HEK293 (cell line): Measurements from ENCODE around the gene MARCHF9.
A peak's percentile ranks its signal among the peaks of the same experiment; 100 is the strongest.

Experiments
- CTCF ChIA-PET: fragments of 350-600 bp; formaldehyde crosslinking; extraction: SDS; loops from one replicate; lab custom pipeline; 2021; ENCODE audit warnings: antibody characterized with exemption; lab: Yijun Ruan, JAX
- POLR2A ChIA-PET: fragments of 300-600 bp; formaldehyde crosslinking; extraction: SDS; loops from one replicate; lab custom pipeline; 2020; ENCODE audit warnings: antibody characterized with exemption, inconsistent platforms; lab: Yijun Ruan, JAX
- H3K27ac ChIP-seq: fragments of 200-500 bp; sonication (Bioruptor generic); 2 replicates; pipeline ENCODE4 v1.5.1; 2014; ENCODE audit warnings: low read depth, low read length, control low read depth, inconsistent platforms; ENCODE audit errors: extremely low read depth
- H3K36me3 ChIP-seq, 2 experiments: fragments of 200-500 bp in 1 of 2; sonication (Bioruptor generic) in 1 of 2; 1 replicate in 1 of 2; 2 replicates in 1 of 2; pipeline ENCODE4 v1.5.1; 2014 to 2017; ENCODE audit warnings: inconsistent platforms in 2 of 2, low read length in 2 of 2; ENCODE audit not compliant: control insufficient read depth in 2 of 2, insufficient read depth in 1 of 2
- H3K4me1 ChIP-seq: fragments of 200-500 bp; sonication (Bioruptor generic); 2 replicates; pipeline ENCODE4 v1.5.1; 2014; ENCODE audit warnings: mild to moderate bottlenecking, low read length, inconsistent platforms; ENCODE audit not compliant: control insufficient read depth, insufficient read depth
- H3K4me3 ChIP-seq: 2 replicates; pipeline ENCODE4 v1.5.1; 2011; ENCODE audit warnings: low read depth, mild to moderate bottlenecking, control low read depth, low read length, moderate library complexity
- H3K9me3 ChIP-seq: fragments of 200-500 bp; sonication (Bioruptor generic); 2 replicates; pipeline ENCODE4 v1.5.1; 2014; ENCODE audit warnings: low read depth, low read length, inconsistent platforms; ENCODE audit not compliant: control insufficient read depth, insufficient read depth
- GLIS2 ChIP-seq: fragments of 450-650 bp; formaldehyde crosslinking; IDR thresholded peaks from 2 replicates; pipeline ENCODE4 v1.5.1; 2016; ENCODE audit warnings: missing biosample characterization, missing genetic modification characterization
- HOXC10 ChIP-seq: sonication (generic); formaldehyde crosslinking; IDR thresholded peaks from 2 replicates; pipeline ENCODE4 v1.8.1; 2023; ENCODE audit warnings: mild to moderate bottlenecking, missing genetic modification reagents
- ZBTB17 ChIP-seq: fragments of 450-650 bp; formaldehyde crosslinking; IDR thresholded peaks from 2 replicates; pipeline ENCODE4 v1.5.1; 2016; ENCODE audit warnings: missing biosample characterization, missing genetic modification characterization
- ZBTB21 ChIP-seq: fragments of 450-650 bp; formaldehyde crosslinking; IDR thresholded peaks from 2 replicates; pipeline ENCODE4 v1.5.1; 2017; ENCODE audit warnings: missing biosample characterization, missing genetic modification characterization
- ZBTB48 ChIP-seq: fragments of 450-650 bp; formaldehyde crosslinking; IDR thresholded peaks from 2 replicates; pipeline ENCODE4 v1.5.1; 2016; ENCODE audit warnings: missing biosample characterization, missing genetic modification characterization
- ZNF138 ChIP-seq: fragments of 450-650 bp; formaldehyde crosslinking; IDR thresholded peaks from 2 replicates; pipeline ENCODE4 v1.5.1; 2016; ENCODE audit warnings: missing biosample characterization, missing genetic modification characterization, borderline replicate concordance
- ZNF548 ChIP-seq: fragments of 450-650 bp; formaldehyde crosslinking; IDR thresholded peaks from 2 replicates; pipeline ENCODE4 v1.5.1; 2016; ENCODE audit warnings: missing biosample characterization, missing genetic modification characterization
- ZNF600 ChIP-seq: fragments of 450-650 bp; formaldehyde crosslinking; IDR thresholded peaks from 2 replicates; pipeline ENCODE4 v1.5.1; 2016; ENCODE audit warnings: missing biosample characterization, missing genetic modification characterization
- TF ChIP-seq, protein P1 (sequence below): fragments of 450-650 bp; IDR thresholded peaks from 2 replicates; pipeline ENCODE4 v1.5.1; 2018; ENCODE audit warnings: missing biosample characterization, missing genetic modification characterization
- TF ChIP-seq, protein P2 (sequence below): fragments of 450-650 bp; formaldehyde crosslinking; IDR thresholded peaks from 2 replicates; pipeline ENCODE4 v1.5.1; 2016; ENCODE audit warnings: missing biosample characterization, missing genetic modification characterization
- TF ChIP-seq, protein P3 (sequence below): fragments of 450-650 bp; formaldehyde crosslinking; IDR thresholded peaks from 2 replicates; pipeline ENCODE4 v1.5.1; 2017; ENCODE audit warnings: missing biosample characterization, mild to moderate bottlenecking, missing genetic modification characterization, moderate library complexity

The MARCHF9 gene

DNA sequence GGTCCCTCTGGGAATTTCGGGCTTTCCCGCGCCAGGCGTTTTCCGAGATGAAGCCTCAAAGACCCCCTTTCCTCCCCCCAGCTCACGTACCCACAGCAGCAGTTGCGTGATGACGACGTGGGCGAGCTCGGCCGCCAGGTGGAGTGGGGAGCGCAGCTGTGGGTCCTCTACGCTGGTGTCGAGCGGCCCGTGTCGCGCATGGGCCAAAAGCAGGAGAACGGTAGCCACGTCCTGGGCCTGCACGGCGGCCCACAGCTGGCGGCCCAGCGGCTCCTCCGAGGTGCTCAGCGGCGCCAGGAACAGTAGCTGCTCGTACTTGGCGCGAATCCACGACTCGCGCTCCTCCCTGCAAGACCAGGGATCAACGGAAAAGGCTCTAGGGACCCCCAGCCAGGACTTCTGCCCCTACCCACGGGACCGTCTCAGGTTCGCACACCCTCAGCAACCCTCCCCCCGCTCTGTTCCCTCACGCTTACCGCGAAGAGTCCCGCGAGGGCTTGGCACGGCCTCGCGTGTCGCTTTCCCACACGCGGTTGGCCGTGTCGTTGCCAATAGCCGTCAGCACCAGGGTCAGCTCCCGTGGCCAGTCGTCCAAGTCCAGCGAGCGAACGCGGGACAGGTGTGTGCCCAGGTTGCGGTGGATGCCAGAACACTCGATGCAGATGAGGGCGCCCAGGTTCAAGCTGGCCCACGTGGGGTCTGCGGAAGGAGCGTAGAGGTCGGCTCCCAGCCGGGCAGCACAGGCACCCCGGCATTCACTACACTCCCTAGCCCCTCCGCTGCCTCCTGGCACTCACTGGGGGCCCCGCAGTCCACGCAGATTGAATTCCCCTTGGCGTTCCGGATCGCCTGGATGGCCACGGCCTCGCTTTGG, 27.8 kb upstream of the MARCHF9 start:
- TF ChIP-seq, protein P1, sequence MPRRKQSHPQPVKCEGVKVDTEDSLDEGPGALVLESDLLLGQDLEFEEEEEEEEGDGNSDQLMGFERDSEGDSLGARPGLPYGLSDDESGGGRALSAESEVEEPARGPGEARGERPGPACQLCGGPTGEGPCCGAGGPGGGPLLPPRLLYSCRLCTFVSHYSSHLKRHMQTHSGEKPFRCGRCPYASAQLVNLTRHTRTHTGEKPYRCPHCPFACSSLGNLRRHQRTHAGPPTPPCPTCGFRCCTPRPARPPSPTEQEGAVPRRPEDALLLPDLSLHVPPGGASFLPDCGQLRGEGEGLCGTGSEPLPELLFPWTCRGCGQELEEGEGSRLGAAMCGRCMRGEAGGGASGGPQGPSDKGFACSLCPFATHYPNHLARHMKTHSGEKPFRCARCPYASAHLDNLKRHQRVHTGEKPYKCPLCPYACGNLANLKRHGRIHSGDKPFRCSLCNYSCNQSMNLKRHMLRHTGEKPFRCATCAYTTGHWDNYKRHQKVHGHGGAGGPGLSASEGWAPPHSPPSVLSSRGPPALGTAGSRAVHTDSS, result no peak
- no peak for TF ChIP-seq ZNF548 (tag by site-specific recombination)
- peak; percentile 18; the same call in 1 of the 2 replicates for TF ChIP-seq ZBTB48 (tag by site-specific recombination)
- 0 out of 2 replicates have a peak, but pooled peaks have one; percentile 12 for TF ChIP-seq HOXC10 (CRISPR knock-in tag)
- TF ChIP-seq, protein P2, sequence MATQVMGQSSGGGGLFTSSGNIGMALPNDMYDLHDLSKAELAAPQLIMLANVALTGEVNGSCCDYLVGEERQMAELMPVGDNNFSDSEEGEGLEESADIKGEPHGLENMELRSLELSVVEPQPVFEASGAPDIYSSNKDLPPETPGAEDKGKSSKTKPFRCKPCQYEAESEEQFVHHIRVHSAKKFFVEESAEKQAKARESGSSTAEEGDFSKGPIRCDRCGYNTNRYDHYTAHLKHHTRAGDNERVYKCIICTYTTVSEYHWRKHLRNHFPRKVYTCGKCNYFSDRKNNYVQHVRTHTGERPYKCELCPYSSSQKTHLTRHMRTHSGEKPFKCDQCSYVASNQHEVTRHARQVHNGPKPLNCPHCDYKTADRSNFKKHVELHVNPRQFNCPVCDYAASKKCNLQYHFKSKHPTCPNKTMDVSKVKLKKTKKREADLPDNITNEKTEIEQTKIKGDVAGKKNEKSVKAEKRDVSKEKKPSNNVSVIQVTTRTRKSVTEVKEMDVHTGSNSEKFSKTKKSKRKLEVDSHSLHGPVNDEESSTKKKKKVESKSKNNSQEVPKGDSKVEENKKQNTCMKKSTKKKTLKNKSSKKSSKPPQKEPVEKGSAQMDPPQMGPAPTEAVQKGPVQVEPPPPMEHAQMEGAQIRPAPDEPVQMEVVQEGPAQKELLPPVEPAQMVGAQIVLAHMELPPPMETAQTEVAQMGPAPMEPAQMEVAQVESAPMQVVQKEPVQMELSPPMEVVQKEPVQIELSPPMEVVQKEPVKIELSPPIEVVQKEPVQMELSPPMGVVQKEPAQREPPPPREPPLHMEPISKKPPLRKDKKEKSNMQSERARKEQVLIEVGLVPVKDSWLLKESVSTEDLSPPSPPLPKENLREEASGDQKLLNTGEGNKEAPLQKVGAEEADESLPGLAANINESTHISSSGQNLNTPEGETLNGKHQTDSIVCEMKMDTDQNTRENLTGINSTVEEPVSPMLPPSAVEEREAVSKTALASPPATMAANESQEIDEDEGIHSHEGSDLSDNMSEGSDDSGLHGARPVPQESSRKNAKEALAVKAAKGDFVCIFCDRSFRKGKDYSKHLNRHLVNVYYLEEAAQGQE (tag by site-specific recombination), result peak; percentile 81
- TF ChIP-seq ZNF600, result peak; percentile 77
- POLR2A ChIA-PET, result interaction anchor here (0.6 to 2.2 kb wide), 5 partner anchors 8 to 223 kb away, joined by 3 to 15 read pairs (median 4); partner anchors contain the start of genes ARHGEF25, CDK4 and TSPAN31
- H3K9me3 ChIP-seq, result no peaks in the 10 kb centered on the region
- peak overlapping the region; percentile 82; the same call in 1 of the 2 replicates for H3K27ac ChIP-seq
- H3K4me3 ChIP-seq, result peak overlapping the region; percentile 76
- CTCF ChIA-PET, result interaction anchor here (0.6 to 4.6 kb wide), 12 partner anchors 9 to 174 kb away, joined by 3 to 55 read pairs (median 7); partner anchors contain the start of genes OS9 and TSPAN31
- no peaks in the 10 kb centered on the region; a peak in 1 of 3 replicates for H3K36me3 ChIP-seq
- H3K4me1 ChIP-seq, result no peaks in the 10 kb centered on the region

DNA sequence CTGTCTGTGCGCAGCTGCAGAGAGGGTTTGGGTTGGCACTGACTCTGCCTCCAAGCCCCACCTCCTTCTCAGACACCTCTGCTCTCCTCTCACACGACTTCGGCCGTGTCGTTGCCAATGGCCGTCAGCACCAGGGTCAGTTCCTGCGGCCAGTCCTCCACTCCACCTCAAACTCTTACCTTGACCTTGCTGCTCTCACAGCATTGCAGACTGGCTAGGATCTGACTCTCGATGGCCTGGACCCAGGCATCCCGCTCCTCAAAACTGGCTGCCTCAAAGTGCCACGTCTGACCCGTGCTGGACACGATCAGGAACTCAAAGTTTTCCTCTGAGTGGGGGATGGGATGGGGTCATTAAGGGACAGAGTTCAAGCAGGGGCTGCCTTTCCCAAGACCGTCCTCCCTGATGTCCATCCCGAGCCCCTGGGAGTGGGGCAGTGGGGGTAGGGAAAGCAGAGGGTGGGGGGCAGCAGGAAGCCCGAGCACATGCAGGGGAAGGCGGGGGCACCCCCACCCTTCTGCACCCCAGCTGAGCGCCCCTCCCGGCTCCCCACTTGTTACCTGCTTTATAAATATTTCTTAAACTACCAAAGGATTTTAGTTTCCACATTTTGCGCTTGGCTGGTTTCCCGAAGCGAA, 27.0 kb upstream of the MARCHF9 start:
- Histone ChIP-seq H3K9me3 (no peaks in the 10 kb centered on the region), H3K36me3 (no peaks in the 10 kb centered on the region), H3K27ac (no peak overlapping the region), H3K4me1 (no peaks in the 10 kb centered on the region), H3K4me3 (no peak overlapping the region)
- ChIA-PET POLR2A (no interaction called here), CTCF (interaction anchor here (3.9 kb wide), 1 partner anchor 16 kb away, joined by 22 read pairs; the partner anchor contains the start of gene TSPAN31)
- TF ChIP-seq ZNF600 (0 out of 2 replicates have a peak, but pooled peaks have one; percentile 5), ZNF138 (no peak)
- TF ChIP-seq, protein P3, sequence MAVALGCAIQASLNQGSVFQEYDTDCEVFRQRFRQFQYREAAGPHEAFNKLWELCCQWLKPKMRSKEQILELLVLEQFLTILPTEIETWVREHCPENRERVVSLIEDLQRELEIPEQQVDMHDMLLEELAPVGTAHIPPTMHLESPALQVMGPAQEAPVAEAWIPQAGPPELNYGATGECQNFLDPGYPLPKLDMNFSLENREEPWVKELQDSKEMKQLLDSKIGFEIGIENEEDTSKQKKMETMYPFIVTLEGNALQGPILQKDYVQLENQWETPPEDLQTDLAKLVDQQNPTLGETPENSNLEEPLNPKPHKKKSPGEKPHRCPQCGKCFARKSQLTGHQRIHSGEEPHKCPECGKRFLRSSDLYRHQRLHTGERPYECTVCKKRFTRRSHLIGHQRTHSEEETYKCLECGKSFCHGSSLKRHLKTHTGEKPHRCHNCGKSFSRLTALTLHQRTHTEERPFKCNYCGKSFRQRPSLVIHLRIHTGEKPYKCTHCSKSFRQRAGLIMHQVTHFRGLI (tag by site-specific recombination), result no peak

DNA sequence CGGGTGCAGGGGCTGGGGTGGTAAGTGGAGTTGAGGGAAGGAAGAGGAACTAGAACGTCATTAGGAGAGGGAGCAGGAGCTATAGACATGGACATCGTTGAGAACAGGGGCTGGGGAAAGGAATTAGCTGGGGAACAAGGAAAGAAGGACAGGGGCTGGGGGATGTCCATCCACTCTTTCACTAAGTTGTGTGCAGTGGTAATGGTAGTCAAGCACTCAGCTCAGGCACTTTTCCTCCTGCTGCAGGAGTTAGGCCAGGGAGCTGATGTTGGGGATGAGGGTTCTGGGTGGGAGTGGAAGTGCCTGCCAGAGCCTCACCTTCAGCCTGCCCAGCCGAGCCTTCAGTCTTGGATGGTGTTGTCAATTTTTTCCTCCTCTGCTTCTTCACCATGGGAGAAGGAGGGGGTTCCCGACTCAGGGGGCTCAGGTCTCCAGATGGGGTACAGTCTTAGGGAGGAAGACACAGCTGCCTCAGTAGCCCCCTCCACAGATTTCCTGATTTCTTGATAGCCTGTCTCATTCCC, 25.5 kb upstream of the MARCHF9 start:
- Histone ChIP-seq H3K36me3 (no peaks in the 10 kb centered on the region), H3K4me1 (no peaks in the 10 kb centered on the region), H3K9me3 (no peaks in the 10 kb centered on the region), H3K27ac (no peak overlapping the region), H3K4me3 (no peak overlapping the region)
- ChIA-PET POLR2A (interaction anchor here (0.8 kb wide), 1 partner anchor 19 kb away, joined by 4 read pairs; no protein-coding TSS in a partner anchor), CTCF (no interaction called here)
- TF ChIP-seq ZBTB21 (tag by site-specific recombination) (no peak), ZNF600 (peak; percentile 48; the same call in 1 of the 2 replicates), ZBTB17 (tag by site-specific recombination) (peak; percentile 58), GLIS2 (tag by site-specific recombination) (no peak)
